ENCODE results near the gene SORBS2.

Gene SORBS2

GRCh38 chr4:185734214-185734613 lies 77.8 kb downstream of the SORBS2 start:
- Histone ChIP-seq H2AFZ (ENCODE audit: low read depth) (no peak overlapping the region), H3K36me3 (ENCODE audit: insufficient read depth) (no peaks in the 10 kb centered on the region), H3K79me2 (ENCODE audit: insufficient read depth, low read depth) (no peaks in the 10 kb centered on the region), H3K9ac (no peak overlapping the region), H3K4me1 (ENCODE audit: low read depth, poor library complexity, severe bottlenecking) (no peaks in the 10 kb centered on the region), H4K20me1 (ENCODE audit: insufficient read depth) (no peaks in the 10 kb centered on the region), H3K4me3 (IDR thresholded peaks at IDR 0.05; ENCODE audit: insufficient read depth, low read depth, low read length) (no peak overlapping the region), H3K4me2 (no peak overlapping the region), H3K27ac (no peak overlapping the region), H3K27me3 (ENCODE audit: insufficient read depth, low read depth) (no peaks in the 10 kb centered on the region)
- no peak for TF ChIP-seq CTCF (conservative IDR thresholded peaks at IDR 0.05; ENCODE audit: low read depth, low read length)

DNA sequence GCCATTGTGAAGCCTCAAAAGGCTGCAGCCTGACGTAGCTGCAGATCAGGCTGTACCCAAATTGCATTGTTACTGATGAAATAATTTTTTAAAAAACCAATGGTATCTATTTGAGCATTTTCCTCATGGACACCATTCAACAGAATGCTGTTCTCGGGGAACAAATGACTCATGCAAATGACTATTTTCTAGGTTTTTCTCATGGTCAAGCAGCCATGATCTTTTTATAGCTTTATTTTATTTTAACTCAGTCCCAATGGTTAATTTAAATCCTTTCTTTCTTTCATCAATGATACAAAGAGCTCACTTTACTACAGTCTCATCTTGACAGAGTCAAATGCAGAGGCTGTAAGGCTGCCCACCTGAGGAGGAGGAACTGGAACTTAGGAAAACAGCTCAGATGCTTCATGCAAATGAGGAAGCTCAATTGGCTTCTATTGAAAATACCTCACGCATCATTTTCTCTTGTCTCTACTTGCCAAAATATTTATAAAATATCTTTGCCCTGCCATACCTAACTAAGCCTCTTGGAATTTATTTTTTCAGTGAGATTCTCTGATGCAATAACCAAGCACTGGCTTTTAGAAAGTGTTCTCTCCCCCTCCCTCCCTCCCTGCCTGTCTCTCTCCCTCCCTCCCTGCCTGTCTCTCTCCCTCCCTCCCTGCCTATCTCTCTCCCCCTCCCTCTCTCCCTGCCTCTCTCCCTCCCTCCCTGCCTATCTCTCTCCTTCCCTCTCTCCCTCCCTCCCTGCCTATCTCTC lies 81.0 kb downstream of the SORBS2 start:
- Histone ChIP-seq H3K4me3 (IDR thresholded peaks at IDR 0.05; ENCODE audit: insufficient read depth, low read depth, low read length) (no peak overlapping the region), H2AFZ (ENCODE audit: low read depth) (no peak overlapping the region), H3K4me2 (no peak overlapping the region), H3K27me3 (ENCODE audit: insufficient read depth, low read depth) (no peaks in the 10 kb centered on the region), H3K79me2 (ENCODE audit: insufficient read depth, low read depth) (no peaks in the 10 kb centered on the region), H4K20me1 (ENCODE audit: insufficient read depth) (no peaks in the 10 kb centered on the region), H3K27ac (no peak overlapping the region), H3K36me3 (ENCODE audit: insufficient read depth) (no peaks in the 10 kb centered on the region), H3K9ac (no peak overlapping the region), H3K4me1 (ENCODE audit: low read depth, poor library complexity, severe bottlenecking) (no peaks in the 10 kb centered on the region)
- TF ChIP-seq CTCF (conservative IDR thresholded peaks at IDR 0.05; ENCODE audit: low read depth, low read length): no peak

DNA sequence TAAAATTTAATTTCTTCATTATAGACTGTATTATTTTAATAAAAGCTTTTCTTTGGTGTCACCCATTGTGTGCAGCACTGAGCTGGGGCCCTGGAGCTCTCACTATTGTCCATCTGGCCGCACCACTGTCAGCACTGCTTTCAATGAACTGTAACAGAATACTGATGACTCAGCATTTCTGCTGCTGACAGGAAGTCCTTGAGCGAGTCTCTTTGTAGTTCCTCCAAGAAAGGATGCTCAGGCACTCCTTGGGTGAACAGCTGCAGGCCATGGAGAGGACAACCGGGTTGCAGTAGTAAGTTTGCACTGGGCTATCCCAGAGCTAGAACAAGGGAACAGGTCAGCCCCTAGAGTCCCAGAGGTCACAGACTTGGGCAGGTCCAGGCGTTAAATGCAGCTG lies 81.6 kb downstream of the SORBS2 start:
- Histone ChIP-seq H3K27ac (no peak overlapping the region), H3K4me2 (no peak overlapping the region)

DNA sequence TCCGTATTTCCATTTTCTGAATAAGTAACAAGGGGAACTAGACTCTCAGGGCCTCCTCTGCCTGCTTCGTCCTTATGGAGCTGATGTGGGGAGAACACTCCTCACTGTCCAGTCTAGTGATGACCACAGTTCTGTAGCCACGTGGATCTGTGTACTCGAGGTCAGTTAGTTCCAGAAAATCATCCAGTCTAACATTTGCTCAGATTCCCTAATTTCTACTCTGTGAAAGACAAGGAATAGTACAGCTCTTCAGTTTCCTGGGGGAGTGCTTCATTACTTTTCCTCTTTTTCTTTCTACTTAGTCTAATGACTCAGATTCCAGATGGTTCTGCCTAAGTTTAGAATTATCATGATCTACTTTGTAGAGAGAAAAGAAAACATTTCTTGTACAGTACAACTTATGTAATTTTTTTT lies 82.6 kb downstream of the SORBS2 start:
- Histone ChIP-seq H4K20me1 (ENCODE audit: insufficient read depth) (no peaks in the 10 kb centered on the region), H2AFZ (ENCODE audit: low read depth) (no peak overlapping the region), H3K27ac (no peak overlapping the region), H3K36me3 (ENCODE audit: insufficient read depth) (no peaks in the 10 kb centered on the region), H3K9ac (no peak overlapping the region), H3K27me3 (ENCODE audit: insufficient read depth, low read depth) (no peaks in the 10 kb centered on the region), H3K79me2 (ENCODE audit: insufficient read depth, low read depth) (no peaks in the 10 kb centered on the region), H3K4me2 (no peak overlapping the region), H3K4me1 (ENCODE audit: low read depth, poor library complexity, severe bottlenecking) (no peaks in the 10 kb centered on the region), H3K4me3 (IDR thresholded peaks at IDR 0.05; ENCODE audit: insufficient read depth, low read depth, low read length) (no peak overlapping the region)
- no peak for TF ChIP-seq CTCF (conservative IDR thresholded peaks at IDR 0.05; ENCODE audit: low read depth, low read length)

More for the DNA sequence above, 81.6 kb downstream of the SORBS2 start:
- Histone ChIP-seq H3K36me3 (ENCODE audit: insufficient read depth) (no peaks in the 10 kb centered on the region), H3K9ac (no peak overlapping the region), H3K4me1 (ENCODE audit: low read depth, poor library complexity, severe bottlenecking) (no peaks in the 10 kb centered on the region), H2AFZ (ENCODE audit: low read depth) (no peak overlapping the region), H3K4me3 (IDR thresholded peaks at IDR 0.05; ENCODE audit: insufficient read depth, low read depth, low read length) (no peak overlapping the region), H3K27me3 (ENCODE audit: insufficient read depth, low read depth) (no peaks in the 10 kb centered on the region), H3K79me2 (ENCODE audit: insufficient read depth, low read depth) (no peaks in the 10 kb centered on the region), H4K20me1 (ENCODE audit: insufficient read depth) (no peaks in the 10 kb centered on the region)
- TF ChIP-seq CTCF (conservative IDR thresholded peaks at IDR 0.05; ENCODE audit: low read depth, low read length): no peak

Measured in KMS-11 (cell line).